AG04449 (cell line): ENCODE data around the gene RUNX1.

Experiments used
- CTCF ChIA-PET: fragments of 350-600 bp; formaldehyde crosslinking; extraction: SDS; loops from one replicate; lab custom pipeline; 2021; ENCODE audit warnings: antibody characterized with exemption; lab: Yijun Ruan, JAX
- POLR2A ChIA-PET: fragments of 400-600, 350-600 bp; formaldehyde crosslinking; extraction: SDS; loops from one replicate; lab custom pipeline; 2020; ENCODE audit warnings: antibody characterized with exemption, inconsistent platforms; lab: Yijun Ruan, JAX
- DNase-seq: peaks from one replicate; pipeline ENCODE4 v3.0.0-alpha.2; 2010; ENCODE audit warnings: low read depth, low spot score
- H3K4me3 ChIP-seq: 2 replicates; pipeline ENCODE4 v1.5.1; 2011; ENCODE audit warnings: low read depth, mild to moderate bottlenecking, control low read depth, low read length
- CTCF ChIP-seq: IDR thresholded peaks from one replicate; pipeline ENCODE4 v1.5.1; 2011; ENCODE audit warnings: mild to moderate bottlenecking, moderate library complexity, low read length, control low read depth, inconsistent platforms; ENCODE audit not compliant: insufficient read depth; ENCODE audit errors: missing control alignments

RUNX1 gene

DNA sequence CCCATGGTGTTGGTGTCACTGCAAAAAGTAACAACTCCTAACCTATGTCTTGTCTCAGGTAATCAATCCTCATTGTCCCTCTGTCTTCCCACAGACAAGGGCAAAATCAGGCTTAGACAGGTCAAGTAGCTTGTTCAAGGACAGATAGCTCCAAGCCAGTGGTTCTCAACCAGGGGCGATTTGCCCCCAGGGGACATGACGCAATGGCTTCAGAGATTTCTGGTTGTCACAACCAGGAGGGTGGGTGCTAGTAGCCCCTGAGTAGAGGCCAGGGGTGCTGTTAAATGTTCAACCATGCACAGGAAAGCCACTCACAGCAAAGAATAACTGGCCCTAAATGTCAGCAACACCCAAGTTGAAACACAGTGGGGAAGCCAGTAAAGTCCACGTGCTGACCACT is 178.9 kb downstream of the RUNX1 start:
- no peak for DNase-seq
- ChIA-PET CTCF (interaction anchor here (1.2 to 1.6 kb wide), 2 partner anchors 124 to 970 kb away, joined by 3 read pairs; no protein-coding TSS in a partner anchor), POLR2A (no interaction called here)
- TF ChIP-seq CTCF = no peak
- H3K4me3 ChIP-seq = no peak overlapping the region

GRCh38 chr21:34869545-34869944 is 179.6 kb downstream of the RUNX1 start:
- no peak for DNase-seq
- POLR2A ChIA-PET = no interaction called here
- H3K4me3 ChIP-seq = no peak overlapping the region
- no peak for TF ChIP-seq CTCF
- CTCF ChIA-PET = interaction anchor here (1.2 kb wide), 1 partner anchor 970 kb away, joined by 3 read pairs; no protein-coding TSS in a partner anchor

- no peak overlapping the region for H3K4me3 ChIP-seq
- POLR2A ChIA-PET = interaction anchor here (0.7 kb wide), 1 partner anchor 9 kb away, joined by 3 read pairs; no protein-coding TSS in a partner anchor
- TF ChIP-seq CTCF = no peak
- DNase-seq = no peak
- CTCF ChIA-PET = interaction anchor here (1.3 to 1.7 kb wide), 2 partner anchors 9 to 10 kb away, joined by 4 to 5 read pairs; no protein-coding TSS in a partner anchor
These were observed 181.3 kb downstream of the RUNX1 start for GRCh38 chr21:34867785-34868184.

DNA sequence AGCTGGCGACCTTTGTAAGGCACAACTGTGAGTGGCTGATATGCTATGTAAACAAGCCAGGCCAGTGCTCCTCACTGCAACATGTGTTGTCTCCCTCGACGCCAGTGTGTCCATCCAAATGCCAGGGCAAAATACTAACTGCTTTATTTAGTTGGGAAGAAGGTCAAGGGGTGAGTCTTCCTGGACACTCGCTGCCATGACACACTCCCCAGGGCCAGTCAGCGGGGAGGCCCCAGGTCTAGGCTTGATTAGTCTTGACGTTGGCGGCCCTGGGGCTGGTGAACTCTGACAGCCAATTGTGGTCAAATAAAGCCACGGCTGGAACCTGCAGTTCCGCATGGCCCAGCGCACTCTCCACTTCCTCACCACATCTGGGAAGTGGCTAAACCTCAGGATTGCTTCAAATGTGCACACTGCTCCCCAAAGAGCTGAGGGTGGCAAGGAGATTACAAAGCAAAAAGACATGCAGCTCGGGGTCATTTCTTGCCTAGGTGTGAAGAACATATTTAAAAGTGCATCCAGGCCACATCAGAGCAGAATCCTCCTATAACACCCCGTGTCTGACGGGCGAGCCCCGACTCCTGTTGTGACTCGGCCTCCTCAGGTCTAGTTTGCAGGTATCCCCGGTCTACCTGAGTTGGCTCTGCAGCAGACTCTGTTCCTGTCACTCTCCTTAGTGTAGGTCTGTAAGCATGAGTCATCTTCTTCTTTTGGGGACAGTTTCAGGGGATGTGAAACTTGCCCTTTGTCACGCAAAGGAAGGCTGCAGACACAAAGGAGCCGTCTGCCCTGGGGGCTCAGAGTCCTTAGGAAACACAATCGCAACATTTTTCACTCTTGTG is 183.5 kb downstream of the RUNX1 start:
- DNase-seq = no peak
- POLR2A ChIA-PET = no interaction called here
- no peak overlapping the region for H3K4me3 ChIP-seq
- CTCF ChIA-PET = interaction anchor here (1.5 to 1.7 kb wide), 2 partner anchors 12 to 120 kb away, joined by 4 read pairs; no protein-coding TSS in a partner anchor
- no peak for TF ChIP-seq CTCF

- POLR2A ChIA-PET = no interaction called here
- no peak overlapping the region for H3K4me3 ChIP-seq
- no peak for TF ChIP-seq CTCF
- CTCF ChIA-PET = interaction anchor here (1.5 kb wide), 1 partner anchor 119 kb away, joined by 4 read pairs; no protein-coding TSS in a partner anchor
- DNase-seq = no peak
These were observed 184.5 kb downstream of the RUNX1 start for GRCh38 chr21:34864370-34865149.

DNA sequence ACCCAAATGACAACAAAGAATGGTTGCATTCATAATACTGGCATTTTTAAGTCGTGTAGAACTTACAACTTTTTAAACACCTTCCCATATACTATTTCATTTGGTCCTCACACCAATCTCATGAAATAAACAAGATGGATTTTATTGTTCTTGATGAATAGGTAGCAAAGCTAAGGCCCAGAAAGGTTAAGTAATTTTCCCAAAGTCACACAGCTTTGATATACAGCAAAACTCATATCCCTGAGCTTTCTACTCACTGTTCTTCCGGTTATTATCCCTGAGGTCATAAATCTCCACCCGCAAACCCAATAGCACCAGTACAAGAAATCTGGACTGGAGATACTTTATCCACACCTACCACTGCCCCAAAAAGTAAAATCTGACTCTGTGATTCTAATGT is 186.2 kb downstream of the RUNX1 start:
- CTCF ChIA-PET = interaction anchor here (1.0 kb wide), 1 partner anchor 101 kb away, joined by 3 read pairs; no protein-coding TSS in a partner anchor
- no peak overlapping the region for H3K4me3 ChIP-seq
- TF ChIP-seq CTCF = no peak
- no peak for DNase-seq
- POLR2A ChIA-PET = no interaction called here
